HepG2 (cell line): ENCODE measurements around the gene MEI1. TPM values are rescaled to one million over a fixed set of nuclear protein-coding genes. Genes with fewer than 3 reads are reported as not detected.

Source experiments
- FOXC1 ChIP-seq: sonication (generic); formaldehyde crosslinking; IDR thresholded peaks from 2 replicates; pipeline ENCODE4 v1.8.0; 2022; ENCODE audit warnings: mild to moderate bottlenecking, missing genetic modification reagents, borderline replicate concordance
- HNF4G ChIP-seq, 2 experiments: sonication (generic) in 1 of 2; formaldehyde crosslinking in 1 of 2; IDR thresholded peaks; 2 replicates each; pipeline versions ENCODE4 v1.4.0 to v1.6.1; 2011 to 2020; ENCODE audit warnings: borderline replicate concordance in 2 of 2, low read depth in 2 of 2, mild to moderate bottlenecking in 2 of 2, low read length in 1 of 2, missing genetic modification reagents in 1 of 2, moderate library complexity in 1 of 2
- NPAS2 ChIP-seq: sonication (generic); formaldehyde crosslinking; IDR thresholded peaks from 2 replicates; pipeline ENCODE4 v1.8.0; 2022; ENCODE audit warnings: mild to moderate bottlenecking, missing genetic modification reagents, borderline replicate concordance
- ONECUT2 ChIP-seq: sonication (generic); formaldehyde crosslinking; IDR thresholded peaks from 2 replicates; pipeline ENCODE4 v1.4.0; 2020; ENCODE audit warnings: missing genetic modification reagents
- RBFOX2 ChIP-seq: fragments of 200-400 bp; formaldehyde crosslinking; IDR thresholded peaks from 2 replicates; pipeline ENCODE4 v1.6.1; 2017; ENCODE audit warnings: low read depth, mild to moderate bottlenecking, low read length
- RFX3 ChIP-seq: IDR thresholded peaks from 2 replicates; pipeline ENCODE4 v1.6.1; 2016; ENCODE audit warnings: missing biosample characterization, missing genetic modification reagents
- SMAD1 ChIP-seq: sonication (generic); formaldehyde crosslinking; IDR thresholded peaks from 2 replicates; pipeline ENCODE4 v1.4.0; 2020; ENCODE audit warnings: missing genetic modification reagents, low read depth, mild to moderate bottlenecking, borderline replicate concordance
- SNAI1 ChIP-seq: sonication (generic); formaldehyde crosslinking; IDR thresholded peaks from 2 replicates; pipeline ENCODE4 v1.5.0; 2020; ENCODE audit warnings: mild to moderate bottlenecking, missing genetic modification reagents, borderline replicate concordance
- SRSF4 ChIP-seq: fragments of 200-400 bp; formaldehyde crosslinking; IDR thresholded peaks from one replicate; pipeline ENCODE4 v1.6.1; 2018; ENCODE audit warnings: mild to moderate bottlenecking, low read depth, low read length, moderate library complexity; ENCODE audit not compliant: poor library complexity, severe bottlenecking
- ZFP41 ChIP-seq: sonication (generic); formaldehyde crosslinking; IDR thresholded peaks from 2 replicates; pipeline ENCODE4 v1.4.0; 2020; ENCODE audit warnings: mild to moderate bottlenecking, missing genetic modification reagents, borderline replicate concordance
- ZNF101 ChIP-seq: sonication (generic); formaldehyde crosslinking; IDR thresholded peaks from 2 replicates; pipeline ENCODE4 v1.4.0; 2020; ENCODE audit warnings: mild to moderate bottlenecking, low read depth, missing genetic modification reagents, borderline replicate concordance
- ZNF496 ChIP-seq: sonication (generic); formaldehyde crosslinking; IDR thresholded peaks from 2 replicates; pipeline ENCODE4 v1.8.1; 2023; ENCODE audit warnings: mild to moderate bottlenecking, moderate library complexity, missing genetic modification reagents; ENCODE audit not compliant: insufficient replicate concordance
- ZNF550 ChIP-seq: sonication (generic); formaldehyde crosslinking; IDR thresholded peaks from 2 replicates; pipeline ENCODE4 v1.4.0; 2020; ENCODE audit warnings: mild to moderate bottlenecking, missing genetic modification reagents, borderline replicate concordance
- ZNF563 ChIP-seq: sonication (generic); formaldehyde crosslinking; IDR thresholded peaks from 2 replicates; pipeline ENCODE4 v1.8.0; 2022; ENCODE audit warnings: mild to moderate bottlenecking, moderate library complexity, missing genetic modification reagents
- ZNF616 ChIP-seq: sonication (generic); formaldehyde crosslinking; IDR thresholded peaks from 2 replicates; pipeline ENCODE4 v1.5.0; 2020; ENCODE audit warnings: low read depth, mild to moderate bottlenecking, missing genetic modification reagents
- ZNF841 ChIP-seq: sonication (generic); formaldehyde crosslinking; IDR thresholded peaks from 2 replicates; pipeline ENCODE4 v1.8.1; 2023; ENCODE audit warnings: missing genetic modification reagents, borderline replicate concordance
- polyA plus RNA-seq, 8 experiments: library from polyadenylated mRNA; depleted of rRNA in 3 of 8; stranded (reverse) in 7 of 8; unstranded in 1 of 8; fragments of >200 nt; fragmentation: Illumina TruSeq in 4 of 8; extraction: Trizol in 4 of 8; gene quantifications; 2 replicates each; pipeline versions ENCODE4 v1.2.1 to v1.2.3, GENCODE V29; 2011 to 2016; ENCODE audit warnings: low read depth in 4 of 8, missing spikeins in 1 of 8, mixed read lengths in 1 of 8; ENCODE audit not compliant: insufficient read depth in 1 of 8
- total RNA-seq, 5 experiments: library from RNA; depleted of rRNA; stranded (reverse); fragments of >200 nt; fragmentation: Illumina TruSeq; extraction: Trizol; gene quantifications; 2 replicates each; pipeline ENCODE4 v1.2.3, GENCODE V29; 2016; ENCODE audit warnings: low read depth in 1 of 5
- TF ChIP-seq, protein P1 (sequence below): sonication (generic); formaldehyde crosslinking; IDR thresholded peaks from 2 replicates; pipeline ENCODE4 v1.4.0; 2020; ENCODE audit warnings: mild to moderate bottlenecking, missing genetic modification reagents
- TF ChIP-seq, protein P2 (sequence below): sonication (generic); formaldehyde crosslinking; IDR thresholded peaks from 2 replicates; pipeline ENCODE4 v1.4.0; 2020; ENCODE audit warnings: missing genetic modification reagents, mild to moderate bottlenecking, borderline replicate concordance
- TF ChIP-seq, protein P3 (sequence below): IDR thresholded peaks from 2 replicates; pipeline ENCODE4 v1.6.1; 2016; ENCODE audit warnings: missing biosample characterization, missing genetic modification reagents, low read depth
- TF ChIP-seq, protein P4 (sequence below): IDR thresholded peaks from 2 replicates; pipeline ENCODE4 v1.6.1; 2016; ENCODE audit warnings: low read depth, control low read depth
- TF ChIP-seq, protein P5 (sequence below): IDR thresholded peaks from 2 replicates; pipeline ENCODE4 v1.6.1; 2012; ENCODE audit warnings: inconsistent platforms

The MEI1 gene
- total and polyA plus RNA-seq, 2 of the 13 experiments (the other 11 are each of a cell fraction or from before 2014, with no cell fraction given) = 0.75 to 1.9 TPM

DNA sequence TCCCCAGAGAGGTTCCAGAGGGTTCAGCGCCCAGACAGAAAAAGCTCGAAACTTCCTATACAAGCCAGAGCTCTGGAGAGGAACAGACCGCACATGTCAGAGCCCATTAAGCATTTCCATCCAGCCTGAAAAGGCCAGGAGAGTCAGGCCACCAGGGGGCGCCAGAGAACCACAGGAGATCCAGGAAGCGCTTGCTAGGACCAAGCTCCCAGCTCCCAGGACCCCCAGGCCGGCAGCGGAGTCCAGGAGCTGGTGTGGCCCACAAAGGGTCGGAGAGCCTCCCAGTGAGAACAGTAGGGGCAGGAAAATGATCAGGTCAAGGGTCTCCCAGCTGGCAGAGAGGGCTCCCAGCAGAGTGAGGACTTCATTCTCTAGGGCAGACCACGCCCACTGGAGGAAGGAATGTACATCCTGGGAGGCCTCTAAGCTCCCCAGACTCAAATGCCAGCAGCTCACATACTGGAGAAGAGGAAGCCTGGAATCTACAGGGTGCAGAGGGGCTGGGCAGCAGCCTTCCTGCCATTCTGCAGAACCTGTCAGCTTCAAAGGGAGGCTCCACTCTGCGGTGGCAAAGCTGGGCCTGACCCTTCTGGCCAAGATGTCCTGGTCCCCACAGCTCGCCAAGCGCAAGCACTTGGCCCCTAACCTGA, 2.1 kb upstream of the MEI1 start (continued):
- TF ChIP-seq, protein P1, sequence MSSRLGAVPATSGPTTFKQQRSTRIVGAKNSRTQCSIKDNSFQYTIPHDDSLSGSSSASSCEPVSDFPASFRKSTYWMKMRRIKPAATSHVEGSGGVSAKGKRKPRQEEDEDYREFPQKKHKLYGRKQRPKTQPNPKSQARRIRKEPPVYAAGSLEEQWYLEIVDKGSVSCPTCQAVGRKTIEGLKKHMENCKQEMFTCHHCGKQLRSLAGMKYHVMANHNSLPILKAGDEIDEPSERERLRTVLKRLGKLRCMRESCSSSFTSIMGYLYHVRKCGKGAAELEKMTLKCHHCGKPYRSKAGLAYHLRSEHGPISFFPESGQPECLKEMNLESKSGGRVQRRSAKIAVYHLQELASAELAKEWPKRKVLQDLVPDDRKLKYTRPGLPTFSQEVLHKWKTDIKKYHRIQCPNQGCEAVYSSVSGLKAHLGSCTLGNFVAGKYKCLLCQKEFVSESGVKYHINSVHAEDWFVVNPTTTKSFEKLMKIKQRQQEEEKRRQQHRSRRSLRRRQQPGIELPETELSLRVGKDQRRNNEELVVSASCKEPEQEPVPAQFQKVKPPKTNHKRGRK = no peak; the same call in 1 of the 2 replicates
- TF ChIP-seq ZNF841 (no peak), HNF4G (IDR thresholded peaks at IDR 0.05; ENCODE audit: borderline replicate concordance, low read depth, low read length) (0 out of 2 replicates have a peak, but pooled peaks have one; percentile 19), HNF4G (CRISPR knock-in tag; IDR thresholded peaks at IDR 0.05; ENCODE audit: borderline replicate concordance, low read depth) (no peak), RBFOX2 (no peak), ZNF101 (CRISPR knock-in tag) (no peak), ZNF496 (no peak), ZNF563 (no peak), SMAD1 (CRISPR knock-in tag) (peak; percentile 39; the same call in 1 of the 2 replicates), SNAI1 (CRISPR knock-in tag) (no peak), NPAS2 (no peak), SRSF4 (no peak), ZNF616 (CRISPR knock-in tag) (no peak), FOXC1 (no peak), ZFP41 (no peak), ONECUT2 (no peak), ZNF550 (CRISPR knock-in tag) (0 out of 2 replicates have a peak, but pooled peaks have one; percentile 35), RFX3 (no peak)
- TF ChIP-seq, protein P2, sequence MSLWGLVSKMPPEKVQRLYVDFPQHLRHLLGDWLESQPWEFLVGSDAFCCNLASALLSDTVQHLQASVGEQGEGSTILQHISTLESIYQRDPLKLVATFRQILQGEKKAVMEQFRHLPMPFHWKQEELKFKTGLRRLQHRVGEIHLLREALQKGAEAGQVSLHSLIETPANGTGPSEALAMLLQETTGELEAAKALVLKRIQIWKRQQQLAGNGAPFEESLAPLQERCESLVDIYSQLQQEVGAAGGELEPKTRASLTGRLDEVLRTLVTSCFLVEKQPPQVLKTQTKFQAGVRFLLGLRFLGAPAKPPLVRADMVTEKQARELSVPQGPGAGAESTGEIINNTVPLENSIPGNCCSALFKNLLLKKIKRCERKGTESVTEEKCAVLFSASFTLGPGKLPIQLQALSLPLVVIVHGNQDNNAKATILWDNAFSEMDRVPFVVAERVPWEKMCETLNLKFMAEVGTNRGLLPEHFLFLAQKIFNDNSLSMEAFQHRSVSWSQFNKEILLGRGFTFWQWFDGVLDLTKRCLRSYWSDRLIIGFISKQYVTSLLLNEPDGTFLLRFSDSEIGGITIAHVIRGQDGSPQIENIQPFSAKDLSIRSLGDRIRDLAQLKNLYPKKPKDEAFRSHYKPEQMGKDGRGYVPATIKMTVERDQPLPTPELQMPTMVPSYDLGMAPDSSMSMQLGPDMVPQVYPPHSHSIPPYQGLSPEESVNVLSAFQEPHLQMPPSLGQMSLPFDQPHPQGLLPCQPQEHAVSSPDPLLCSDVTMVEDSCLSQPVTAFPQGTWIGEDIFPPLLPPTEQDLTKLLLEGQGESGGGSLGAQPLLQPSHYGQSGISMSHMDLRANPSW (CRISPR knock-in tag) = no peak
- TF ChIP-seq, protein P3, sequence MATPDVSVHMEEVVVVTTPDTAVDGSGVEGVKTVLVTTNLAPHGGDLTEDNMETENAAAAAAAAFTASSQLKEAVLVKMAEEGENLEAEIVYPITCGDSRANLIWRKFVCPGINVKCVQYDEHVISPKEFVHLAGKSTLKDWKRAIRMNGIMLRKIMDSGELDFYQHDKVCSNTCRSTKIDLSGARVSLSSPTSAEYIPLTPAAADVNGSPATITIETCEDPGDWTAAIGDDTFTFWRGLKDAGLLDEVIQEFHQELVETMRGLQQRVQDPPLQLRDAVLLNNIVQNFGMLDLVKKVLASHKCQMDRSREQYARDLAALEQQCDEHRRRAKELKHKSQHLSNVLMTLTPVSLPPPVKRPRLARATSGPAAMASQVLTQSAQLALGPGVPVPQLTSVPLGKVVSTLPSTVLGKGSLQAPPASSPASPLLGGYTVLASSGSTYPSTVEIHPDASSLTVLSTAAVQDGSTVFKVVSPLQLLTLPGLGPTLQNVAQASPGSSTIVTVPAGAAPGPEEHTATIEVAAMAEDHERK (CRISPR knock-in tag) = no peak
- TF ChIP-seq, protein P4, sequence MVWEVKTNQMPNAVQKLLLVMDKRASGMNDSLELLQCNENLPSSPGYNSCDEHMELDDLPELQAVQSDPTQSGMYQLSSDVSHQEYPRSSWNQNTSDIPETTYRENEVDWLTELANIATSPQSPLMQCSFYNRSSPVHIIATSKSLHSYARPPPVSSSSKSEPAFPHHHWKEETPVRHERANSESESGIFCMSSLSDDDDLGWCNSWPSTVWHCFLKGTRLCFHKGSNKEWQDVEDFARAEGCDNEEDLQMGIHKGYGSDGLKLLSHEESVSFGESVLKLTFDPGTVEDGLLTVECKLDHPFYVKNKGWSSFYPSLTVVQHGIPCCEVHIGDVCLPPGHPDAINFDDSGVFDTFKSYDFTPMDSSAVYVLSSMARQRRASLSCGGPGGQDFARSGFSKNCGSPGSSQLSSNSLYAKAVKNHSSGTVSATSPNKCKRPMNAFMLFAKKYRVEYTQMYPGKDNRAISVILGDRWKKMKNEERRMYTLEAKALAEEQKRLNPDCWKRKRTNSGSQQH (CRISPR knock-in tag) = no peak
- TF ChIP-seq, protein P5, sequence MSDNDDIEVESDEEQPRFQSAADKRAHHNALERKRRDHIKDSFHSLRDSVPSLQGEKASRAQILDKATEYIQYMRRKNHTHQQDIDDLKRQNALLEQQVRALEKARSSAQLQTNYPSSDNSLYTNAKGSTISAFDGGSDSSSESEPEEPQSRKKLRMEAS = no peak
